Stimulated activated CD4-positive, alpha-beta T cell treated with anti-CD3 and anti-CD28 coated beads, TNF-alpha, amount 100 ng/mL, for 1 hour (primary cell): Measurements from ENCODE around the gene HS1BP3.

ENCODE experiments used
- DNase-seq, 3 donors: peaks; one replicate each; pipeline ENCODE4 v3.0.0-alpha.2; 2020; ENCODE audit warnings: low read depth in 3 of 3, low spot score in 1 of 3

The HS1BP3 gene

DNA sequence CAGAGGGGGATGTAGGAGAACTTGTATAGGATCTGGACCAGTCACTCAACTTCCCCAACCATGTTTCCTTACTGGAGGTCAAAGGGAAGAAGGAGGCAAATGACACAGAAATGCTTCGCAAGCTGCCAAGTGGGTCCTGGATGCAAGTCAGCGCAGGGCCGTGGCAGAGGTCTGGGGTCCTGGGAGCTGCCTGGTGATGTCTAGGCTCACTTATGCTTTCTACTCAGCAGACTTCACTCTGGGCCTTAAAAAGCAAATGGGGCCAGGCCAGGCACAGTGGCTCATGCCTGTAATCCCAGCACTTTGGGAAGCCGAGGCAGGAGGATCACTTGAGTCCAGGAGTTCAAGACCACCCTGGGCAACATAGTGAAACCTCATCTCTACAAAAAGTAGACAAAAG is 19.9 kb downstream of the HS1BP3 start:
- DNase-seq: no peak

- DNase-seq: no peak
These were observed 21.2 kb downstream of the HS1BP3 start for GRCh38 chr2:20629581-20630171.

GRCh38 chr2:20629181-20629580 is 21.7 kb downstream of the HS1BP3 start:
- DNase-seq: no peak

- no peak for DNase-seq
These were observed 23.1 kb downstream of the HS1BP3 start for GRCh38 chr2:20627712-20628380.

GRCh38 chr2:20626698-20627513 is 24.0 kb downstream of the HS1BP3 start:
- DNase-seq: no peak

DNA sequence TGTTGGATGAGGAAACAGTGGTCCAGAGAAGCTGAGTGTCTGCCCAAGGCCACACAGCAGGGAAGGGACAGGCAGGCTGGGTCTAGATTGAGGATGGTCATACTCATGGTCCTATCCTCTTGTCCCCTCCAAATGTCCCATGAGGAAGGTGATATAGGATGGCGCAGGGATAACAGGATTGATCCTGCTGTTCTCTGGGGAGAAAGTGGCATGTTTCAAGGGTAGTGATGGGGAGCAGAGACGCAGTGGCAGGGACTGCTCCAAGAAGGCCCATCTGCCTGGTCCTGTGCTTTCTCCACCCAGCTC is 24.6 kb downstream of the HS1BP3 start:
- no peak for DNase-seq

- DNase-seq: no peak
These were observed 25.2 kb downstream of the HS1BP3 start for GRCh38 chr2:20625491-20626391.

DNA sequence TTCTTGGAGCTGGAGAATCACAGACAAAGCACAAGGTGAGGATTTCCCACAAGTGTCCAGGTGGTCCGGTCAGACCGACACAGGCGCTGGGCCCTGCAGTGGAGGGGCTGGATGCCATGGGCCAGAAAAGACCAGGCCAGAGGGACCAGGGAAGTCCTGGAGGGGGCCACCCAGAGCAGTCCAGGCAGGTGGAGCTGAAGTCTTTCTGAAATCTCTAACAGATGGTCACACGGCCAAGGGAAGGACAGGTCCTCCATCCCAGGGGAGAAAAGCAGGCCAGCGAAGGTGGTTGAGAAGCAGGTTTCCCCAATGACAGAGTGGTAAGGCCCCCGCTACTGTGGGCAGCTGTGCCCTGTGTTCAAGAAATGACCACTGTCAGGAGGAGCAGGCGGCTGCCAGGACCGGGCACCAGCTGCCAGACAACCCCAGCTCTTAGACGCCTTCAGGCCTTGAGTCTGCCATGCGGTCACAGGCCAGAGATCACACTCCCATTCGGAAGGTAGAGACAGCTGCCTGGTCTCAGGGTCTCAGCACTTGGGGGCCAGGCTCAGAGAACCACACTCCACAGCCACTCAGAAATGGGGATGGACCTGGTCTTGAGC is 25.9 kb downstream of the HS1BP3 start:
- no peak for DNase-seq

- no peak for DNase-seq
These were observed 26.6 kb downstream of the HS1BP3 start for GRCh38 chr2:20624156-20624883.

DNA sequence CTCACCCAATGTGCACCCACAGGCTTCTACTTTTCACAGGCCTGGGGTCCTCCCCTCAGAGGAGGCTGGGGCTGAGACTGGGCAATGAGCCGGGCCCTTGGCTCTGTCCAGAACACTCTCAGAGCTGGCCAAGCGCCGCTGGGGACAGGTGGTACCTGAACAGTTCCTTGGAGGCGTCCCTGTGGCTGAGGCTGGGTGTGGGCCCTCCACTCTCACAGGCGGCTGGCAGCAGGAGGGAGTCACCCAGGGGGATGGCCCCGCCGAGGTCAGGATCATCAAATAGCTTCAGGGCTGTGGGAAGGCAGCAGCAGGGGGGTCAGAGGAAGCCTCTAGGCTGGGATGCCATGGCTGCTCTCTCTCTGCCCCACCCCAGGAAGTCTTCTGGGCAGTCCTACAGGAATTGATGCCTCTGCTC is 27.1 kb downstream of the HS1BP3 start:
- no peak for DNase-seq

DNA sequence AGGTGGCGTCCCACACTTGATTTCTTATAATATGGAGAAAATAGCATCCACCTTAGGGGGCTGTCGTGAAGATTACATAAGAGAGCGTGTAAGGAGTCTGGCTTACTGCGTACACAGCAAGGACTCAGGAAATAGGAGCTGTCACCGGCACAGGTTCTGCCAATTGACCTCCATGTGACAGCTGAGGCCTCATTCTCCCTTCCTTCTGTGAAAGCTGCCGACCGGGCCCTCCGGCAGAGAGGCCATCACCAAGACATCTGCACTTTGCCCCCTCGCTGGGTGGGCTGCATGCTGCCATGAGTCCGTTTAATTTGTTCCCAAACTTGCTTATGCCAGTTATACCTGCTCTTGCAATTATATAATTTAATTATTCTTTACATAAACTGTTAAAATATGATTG is 27.7 kb downstream of the HS1BP3 start:
- DNase-seq: no peak

DNA sequence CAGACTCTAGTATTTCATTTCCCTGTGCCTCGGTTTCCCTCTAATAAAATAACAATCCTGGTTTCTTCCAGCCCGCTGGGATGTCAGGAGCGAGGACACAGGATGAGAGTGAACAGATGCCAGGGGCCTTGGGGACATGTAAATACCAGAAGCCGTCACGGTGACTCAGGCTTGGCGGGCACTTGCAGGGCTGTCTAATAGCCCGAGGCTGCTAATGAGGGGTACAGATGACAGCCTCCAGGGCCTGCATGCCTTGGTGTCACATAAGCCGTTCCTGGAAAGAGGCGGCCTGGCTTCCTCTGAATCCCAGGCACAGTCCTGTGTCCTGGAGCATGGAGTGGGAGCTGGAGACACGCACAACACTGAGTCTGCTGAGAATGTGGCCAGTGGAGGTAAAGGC is 28.2 kb downstream of the HS1BP3 start:
- DNase-seq: no peak

GRCh38 chr2:20622296-20622686 is 28.6 kb downstream of the HS1BP3 start:
- no peak for DNase-seq

GRCh38 chr2:20621366-20622295 is 29.3 kb downstream of the HS1BP3 start:
- no peak for DNase-seq

- DNase-seq: no peak
These were observed 30.1 kb downstream of the HS1BP3 start for GRCh38 chr2:20620696-20621365.

GRCh38 chr2:20620271-20620681 is 30.6 kb downstream of the HS1BP3 start:
- DNase-seq: no peak

DNA sequence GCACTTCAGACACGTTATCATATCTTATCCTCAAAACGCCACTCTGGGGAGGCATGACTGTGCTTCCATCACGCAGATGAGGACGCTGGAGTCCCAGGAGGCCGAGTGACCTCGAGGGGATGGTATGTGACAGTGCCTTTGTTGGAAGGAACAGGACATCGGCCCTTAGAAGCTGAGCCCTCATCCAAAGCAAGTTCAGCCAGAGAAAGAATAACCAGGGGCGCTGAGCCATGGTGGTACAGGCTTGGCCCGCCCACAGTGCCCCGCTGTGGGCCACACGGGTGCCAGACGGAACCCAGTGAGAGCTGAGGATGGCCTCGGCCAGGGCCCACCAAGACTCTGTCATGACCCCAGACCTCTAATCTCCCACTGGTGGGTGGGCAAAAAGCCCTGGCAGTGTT is 31.3 kb downstream of the HS1BP3 start:
- no peak for DNase-seq

- DNase-seq: no peak
These were observed 31.9 kb downstream of the HS1BP3 start for GRCh38 chr2:20618886-20619521.
